ENCODE data around the gene DNAJA1. TPM values are rescaled to one million over a fixed set of nuclear protein-coding genes. Genes with fewer than 3 reads are reported as not detected.
"Not testable (repeated sequence)": the region's sequence is repeated elsewhere in the genome, so short reads cannot be mapped to it uniquely, and the experiment has no call there.

Gene DNAJA1
- total RNA-seq, 3 donors from 2014 or later, result 76.6 to 122 (median 89.5) TPM

GRCh38 chr9:33081128-33081851 lies 56.2 kb downstream of the DNAJA1 start:
- intact Hi-C loops (cut with DNase I; ENCODE audit: low total_unique reads), result loop anchor here (5.0 kb wide), 1 partner anchor 86 kb away; the partner anchor contains the start of gene B4GALT1
- peak in 1 of 2 donors; percentile 50 for DNase-seq (ENCODE audit: low spot score in 2 of 2)
- H3K36me3 ChIP-seq, result no peaks in the 10 kb centered on the region
- TF ChIP-seq POLR2A (IDR thresholded peaks at IDR 0.05), result no peak
- TF ChIP-seq CTCF (IDR thresholded peaks at IDR 0.05), result peak; percentile 83 to 95 (median 86)
- TF ChIP-seq POLR2AphosphoS5 (IDR thresholded peaks at IDR 0.05), result peak; percentile 36 to 56 (median 52)
- H3K4me1 ChIP-seq, result peaks cover 0 to 6% of the 10 kb centered on the region in 2 donors
- H3K9me3 ChIP-seq, result no peaks in the 10 kb centered on the region
- H3K27me3 ChIP-seq, result no peaks in the 10 kb centered on the region
- peak overlapping the region in 1 of 3 donors; percentile 10 for H3K4me3 ChIP-seq
- peak overlapping the region; percentile 13 to 68 for H3K27ac ChIP-seq

- H3K27me3 ChIP-seq, result no peaks in the 10 kb centered on the region
- TF ChIP-seq POLR2A (IDR thresholded peaks at IDR 0.05), result no peak
- TF ChIP-seq POLR2AphosphoS5 (IDR thresholded peaks at IDR 0.05), result no peak
- TF ChIP-seq CTCF (IDR thresholded peaks at IDR 0.05), result no peak
- no peak overlapping the region for H3K4me3 ChIP-seq
- H3K9me3 ChIP-seq, result no peaks in the 10 kb centered on the region
- H3K27ac ChIP-seq, result peak overlapping the region; percentile 27 to 68
- intact Hi-C loops (cut with DNase I; ENCODE audit: low total_unique reads), result loop anchor here (5.0 kb wide), 1 partner anchor 85 kb away; the partner anchor contains the start of gene B4GALT1
- no peaks in the 10 kb centered on the region for H3K36me3 ChIP-seq
- peak in 1 of 2 donors; percentile 45 for DNase-seq (ENCODE audit: low spot score in 2 of 2)
- peaks cover 0 to 6% of the 10 kb centered on the region in 2 donors for H3K4me1 ChIP-seq
Measured at GRCh38 chr9:33082128-33082527, 57.1 kb downstream of the DNAJA1 start.

GRCh38 chr9:33082538-33083326 lies 57.7 kb downstream of the DNAJA1 start:
- peaks cover 0 to 6% of the 10 kb centered on the region in 2 donors for H3K4me1 ChIP-seq
- no peaks in the 10 kb centered on the region for H3K27me3 ChIP-seq
- H3K9me3 ChIP-seq, result no peaks in the 10 kb centered on the region
- peak overlapping the region; percentile 27 to 68 for H3K27ac ChIP-seq
- peak in 1 of 2 donors; percentile 85 for DNase-seq (ENCODE audit: low spot score in 2 of 2)
- TF ChIP-seq POLR2A (IDR thresholded peaks at IDR 0.05) (no peak), CTCF (IDR thresholded peaks at IDR 0.05) (no peak), POLR2AphosphoS5 (IDR thresholded peaks at IDR 0.05) (no peak)
- no peak overlapping the region for H3K4me3 ChIP-seq
- intact Hi-C loops (cut with DNase I; ENCODE audit: low total_unique reads), result loop anchor here (5.0 kb wide), 1 partner anchor 85 kb away; the partner anchor contains the start of gene B4GALT1
- H3K36me3 ChIP-seq, result no peaks in the 10 kb centered on the region

- H3K27me3 ChIP-seq; DNase-seq (ENCODE audit: low spot score in 2 of 2); H3K4me3 ChIP-seq; intact Hi-C loops (cut with DNase I; ENCODE audit: low total_unique reads); H3K4me1 ChIP-seq; H3K9me3 ChIP-seq; H3K36me3 ChIP-seq; H3K27ac ChIP-seq: not testable (repeated sequence)
Measured at GRCh38 chr9:33085672-33086071, 60.6 kb downstream of the DNAJA1 start.

Other genes with a start within 250 kb of the DNAJA1 start
- not detected for gene TMEM215, start 241.7 kb upstream of the DNAJA1 start, total RNA-seq
- 10 to 100 TPM; 24.8 to 34.1 (median 31.0) TPM for gene APTX, start 23.6 kb upstream of the DNAJA1 start, total RNA-seq
- 10 to 100 TPM; 19.8 to 22.1 (median 21.0) TPM for gene SMU1, start 51.4 kb downstream of the DNAJA1 start, total RNA-seq
- 10 to 100 TPM; 60.8 to 81.8 (median 66.2) TPM for gene B4GALT1, start 142.1 kb downstream of the DNAJA1 start, total RNA-seq
- not detected for gene SPINK4, start 214.9 kb downstream of the DNAJA1 start, total RNA-seq
- 10 to 100 TPM; 34.7 to 54.7 (median 44.9) TPM for gene BAG1, start 239.4 kb downstream of the DNAJA1 start, total RNA-seq
- 10 to 100 TPM; 63.1 to 73.4 (median 65.5) TPM for gene CHMP5, start 239.8 kb downstream of the DNAJA1 start, total RNA-seq